Stimulated activated naive CD4-positive, alpha-beta T cell treated with Interleukin-2 at 50 U/mL for 16 hours (primary cell): ENCODE measurements around the gene ADGRA3.

Source experiments
- DNase-seq: peaks from one replicate; lab custom pipeline; 2025; lab: John Stamatoyannopoulos, UW

ADGRA3 gene

GRCh38 chr4:22363787-22364186 lies 152.1 kb downstream of the ADGRA3 start:
- DNase-seq: no peak

GRCh38 chr4:22363036-22363435 lies 152.8 kb downstream of the ADGRA3 start:
- no peak for DNase-seq

GRCh38 chr4:22356987-22357596 lies 158.8 kb downstream of the ADGRA3 start:
- DNase-seq: no peak

GRCh38 chr4:22348410-22348809 lies 167.5 kb downstream of the ADGRA3 start:
- DNase-seq: no peak

GRCh38 chr4:22345678-22346077 lies 170.2 kb downstream of the ADGRA3 start:
- DNase-seq: no peak

- no peak for DNase-seq
Measured at GRCh38 chr4:22345055-22345454, 170.8 kb downstream of the ADGRA3 start.

GRCh38 chr4:22343606-22344005 lies 172.3 kb downstream of the ADGRA3 start:
- DNase-seq: no peak

GRCh38 chr4:22339491-22339890 lies 176.4 kb downstream of the ADGRA3 start:
- DNase-seq: no peak

- no peak for DNase-seq
Measured at GRCh38 chr4:22338796-22339195, 177.1 kb downstream of the ADGRA3 start.
